NCI-H2227 (cell line): ENCODE data around the gene PNPLA4.

ENCODE experiments used
- DNase-seq: peaks from one replicate; lab custom pipeline; 2025; ENCODE audit not compliant: unreplicated experiment; lab: John Stamatoyannopoulos, UW

The PNPLA4 gene

GRCh38 chrX:7876957-7877356, 50.3 kb downstream of the PNPLA4 start:
- no peak for DNase-seq

GRCh38 chrX:7872042-7872441, 55.2 kb downstream of the PNPLA4 start:
- DNase-seq = no peak

DNA sequence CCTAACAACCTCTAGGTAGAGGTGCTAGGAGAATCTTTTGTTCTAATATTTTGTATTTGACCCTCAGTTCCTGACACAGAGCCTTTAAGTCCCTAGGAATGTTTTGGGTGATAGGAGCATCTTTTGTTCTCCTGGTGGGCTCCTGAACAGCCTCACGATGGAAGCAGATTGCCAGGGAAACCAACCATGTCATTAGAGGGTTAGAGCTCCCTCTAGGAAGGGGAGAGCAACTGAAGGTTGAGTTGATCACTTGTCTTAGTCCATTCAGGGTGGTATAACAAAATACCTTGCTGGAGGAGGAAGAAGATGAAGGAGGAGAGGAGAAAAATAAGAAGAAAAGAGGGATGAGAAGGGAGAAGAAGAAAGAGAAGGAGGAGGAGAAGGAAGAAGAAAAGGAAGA, 75.0 kb downstream of the PNPLA4 start:
- DNase-seq = no peak
